Uterus (tissue), 2 donors: ENCODE results near the gene TBCD.

Experiments
- CTCF ChIP-seq, 4 experiments: fragments of 200-600 bp in 2 of 4; fragments of 450-650 bp in 2 of 4; sonication (generic) in 2 of 4; IDR thresholded peaks; one replicate each; pipeline ENCODE4 v1.5.1; 2016 to 2019; ENCODE audit warnings: antibody characterized with exemption in 4 of 4, mild to moderate bottlenecking in 2 of 4, moderate library complexity in 1 of 4
- POLR2A ChIP-seq, 2 donors: fragments of 450-650 bp; IDR thresholded peaks; one replicate each; pipeline ENCODE4 v1.6.1; 2016; ENCODE audit warnings: antibody characterized with exemption in 2 of 2, mild to moderate bottlenecking in 1 of 2, moderate library complexity in 1 of 2

GRCh38 chr17:82900741-82901140 is 148.9 kb downstream of the TBCD start:
- no peak for TF ChIP-seq CTCF (IDR thresholded peaks at IDR 0.05)
- no peak for TF ChIP-seq POLR2A (IDR thresholded peaks at IDR 0.05)
